GM12801 (cell line): ENCODE results near the gene TNNT2.

Source experiments
- TF ChIP-seq, protein P1 (sequence below): IDR thresholded peaks from one replicate; pipeline ENCODE4 v1.5.1; 2011; ENCODE audit warnings: control low read depth; ENCODE audit not compliant: insufficient read length; ENCODE audit errors: extremely low read depth

Gene TNNT2

DNA sequence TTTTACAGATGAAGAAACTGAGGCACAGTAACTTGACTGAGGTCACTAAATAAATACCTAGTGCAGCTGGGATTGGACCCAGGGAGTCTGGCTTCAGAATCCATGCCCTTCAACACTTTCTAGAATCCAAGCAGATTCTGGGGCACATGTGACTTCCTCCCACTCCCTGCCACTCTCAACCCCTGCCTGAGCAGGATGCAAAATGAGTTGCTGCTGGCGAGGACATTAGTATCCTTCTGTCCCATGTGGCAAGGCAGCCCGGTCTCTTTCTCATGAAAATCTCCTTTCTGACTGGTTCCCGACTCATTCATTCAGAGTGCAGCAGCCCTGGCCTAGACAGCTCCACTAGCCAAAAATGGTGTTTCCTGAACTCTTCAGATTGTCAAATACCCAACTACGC lies 28.4 kb downstream of the TNNT2 start:
- TF ChIP-seq, protein P1, sequence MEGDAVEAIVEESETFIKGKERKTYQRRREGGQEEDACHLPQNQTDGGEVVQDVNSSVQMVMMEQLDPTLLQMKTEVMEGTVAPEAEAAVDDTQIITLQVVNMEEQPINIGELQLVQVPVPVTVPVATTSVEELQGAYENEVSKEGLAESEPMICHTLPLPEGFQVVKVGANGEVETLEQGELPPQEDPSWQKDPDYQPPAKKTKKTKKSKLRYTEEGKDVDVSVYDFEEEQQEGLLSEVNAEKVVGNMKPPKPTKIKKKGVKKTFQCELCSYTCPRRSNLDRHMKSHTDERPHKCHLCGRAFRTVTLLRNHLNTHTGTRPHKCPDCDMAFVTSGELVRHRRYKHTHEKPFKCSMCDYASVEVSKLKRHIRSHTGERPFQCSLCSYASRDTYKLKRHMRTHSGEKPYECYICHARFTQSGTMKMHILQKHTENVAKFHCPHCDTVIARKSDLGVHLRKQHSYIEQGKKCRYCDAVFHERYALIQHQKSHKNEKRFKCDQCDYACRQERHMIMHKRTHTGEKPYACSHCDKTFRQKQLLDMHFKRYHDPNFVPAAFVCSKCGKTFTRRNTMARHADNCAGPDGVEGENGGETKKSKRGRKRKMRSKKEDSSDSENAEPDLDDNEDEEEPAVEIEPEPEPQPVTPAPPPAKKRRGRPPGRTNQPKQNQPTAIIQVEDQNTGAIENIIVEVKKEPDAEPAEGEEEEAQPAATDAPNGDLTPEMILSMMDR = no peak

DNA sequence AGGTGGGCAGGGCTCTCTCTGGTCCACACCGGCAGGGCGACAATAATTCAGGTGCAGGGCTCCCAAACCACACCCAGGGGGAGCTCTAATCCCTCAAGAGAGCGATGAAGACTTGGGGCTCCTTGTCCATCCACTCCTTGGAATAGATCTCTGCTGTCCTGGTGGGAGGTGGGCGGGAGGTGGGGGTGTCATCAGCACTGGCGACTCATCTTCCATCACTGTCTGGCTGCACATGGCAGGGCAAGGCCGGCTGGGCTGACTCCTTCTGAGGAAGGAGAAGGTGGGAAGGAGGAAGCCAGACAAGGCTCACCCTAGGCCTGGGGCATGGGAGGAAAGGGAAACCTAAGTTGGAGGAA lies 29.3 kb downstream of the TNNT2 start:
- TF ChIP-seq, protein P1 = peak; percentile 66

GRCh38 chr1:201347498-201348210 lies 29.8 kb downstream of the TNNT2 start:
- TF ChIP-seq, protein P1 = no peak

DNA sequence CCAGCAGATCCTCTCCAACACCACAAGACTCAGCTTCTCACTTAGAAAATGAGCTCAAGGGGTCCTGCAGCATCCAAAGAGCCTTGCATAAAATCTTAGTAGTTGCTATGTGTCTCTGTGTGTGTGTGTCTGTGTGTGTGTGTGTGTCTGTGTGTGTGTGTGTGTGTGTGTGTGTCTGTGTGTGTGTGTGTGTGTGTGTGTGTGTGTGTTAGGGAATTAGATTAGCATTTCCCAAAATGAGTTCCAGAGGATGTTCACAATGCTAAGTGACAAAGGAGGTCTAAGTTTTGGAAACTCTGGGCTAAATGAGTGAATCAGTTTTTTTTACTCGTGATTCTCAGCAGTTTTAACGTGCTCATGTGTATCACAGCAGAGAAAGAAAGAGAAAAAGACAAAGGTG lies 30.5 kb downstream of the TNNT2 start:
- TF ChIP-seq, protein P1 = no peak

- TF ChIP-seq, protein P1 = no peak
Measured at GRCh38 chr1:201346337-201346939, 31.0 kb downstream of the TNNT2 start.

GRCh38 chr1:201345081-201345355 lies 32.5 kb downstream of the TNNT2 start:
- TF ChIP-seq, protein P1 = no peak

GRCh38 chr1:201344206-201345080 lies 33.0 kb downstream of the TNNT2 start:
- TF ChIP-seq, protein P1 = no peak
